Measurements from ENCODE around the gene PTX4. TPM values are rescaled to one million over a fixed set of nuclear protein-coding genes. Genes with fewer than 3 reads are reported as not detected.

Gene PTX4
- total RNA-seq, 4 donors from 2014 or later = not detected

GRCh38 chr16:1455190-1456171, 33.3 kb downstream of the PTX4 start:
- peaks cover 23 to 95% (median 47%) of the 10 kb centered on the region in 3 donors for H3K36me3 ChIP-seq
- H3K27me3 ChIP-seq = no peaks in the 10 kb centered on the region
- no peak overlapping the region for H3K27ac ChIP-seq
- no peaks in the 10 kb centered on the region for H3K4me1 ChIP-seq
- 94% methylated on average over 7 to 24 of the region's 41 CpGs for WGBS, 2 donors
- H3K4me3 ChIP-seq = no peak overlapping the region
- no peak for TF ChIP-seq CTCF (IDR thresholded peaks at IDR 0.05)
- no peak for TF ChIP-seq POLR2A (IDR thresholded peaks at IDR 0.05)
- DNase-seq = no peak
- intact Hi-C loops (cut with DNase I) = no loop called here
- no peaks in the 10 kb centered on the region for H3K9me3 ChIP-seq

DNA sequence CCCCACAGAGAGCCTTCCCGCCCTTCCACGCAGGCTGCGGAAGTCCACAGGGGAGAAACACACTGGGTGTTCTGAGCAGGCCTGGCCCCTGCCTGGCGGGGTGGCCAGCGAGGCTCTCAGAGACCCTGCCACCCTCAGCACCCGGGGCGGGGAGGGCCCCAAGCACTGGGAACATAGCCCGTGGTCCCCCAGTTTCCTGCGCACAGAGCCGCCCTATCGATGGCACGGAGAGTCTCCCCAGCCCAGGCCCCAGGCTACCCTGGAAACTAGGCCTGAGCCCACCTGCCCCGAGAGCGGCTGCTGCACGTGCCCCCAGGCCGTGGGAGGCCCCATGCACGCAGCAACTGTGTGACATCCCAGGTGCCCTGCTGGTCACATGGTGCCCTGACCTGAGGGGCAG, 34.2 kb downstream of the PTX4 start:
- intact Hi-C loops (cut with DNase I) = no loop called here
- no peaks in the 10 kb centered on the region for H3K4me1 ChIP-seq
- H3K4me3 ChIP-seq = no peak overlapping the region
- H3K9me3 ChIP-seq = no peaks in the 10 kb centered on the region
- H3K36me3 ChIP-seq = peaks cover 19 to 96% (median 49%) of the 10 kb centered on the region in 3 donors
- H3K27me3 ChIP-seq = no peaks in the 10 kb centered on the region
- TF ChIP-seq CTCF (IDR thresholded peaks at IDR 0.05) = no peak
- TF ChIP-seq POLR2A (IDR thresholded peaks at IDR 0.05) = no peak
- no peak overlapping the region for H3K27ac ChIP-seq
- DNase-seq = no peak
- 95% methylated on average over 4 of the region's 17 CpGs; no CpG with 5 or more reads in 1 of the 2 donors for WGBS, 2 donors

DNA sequence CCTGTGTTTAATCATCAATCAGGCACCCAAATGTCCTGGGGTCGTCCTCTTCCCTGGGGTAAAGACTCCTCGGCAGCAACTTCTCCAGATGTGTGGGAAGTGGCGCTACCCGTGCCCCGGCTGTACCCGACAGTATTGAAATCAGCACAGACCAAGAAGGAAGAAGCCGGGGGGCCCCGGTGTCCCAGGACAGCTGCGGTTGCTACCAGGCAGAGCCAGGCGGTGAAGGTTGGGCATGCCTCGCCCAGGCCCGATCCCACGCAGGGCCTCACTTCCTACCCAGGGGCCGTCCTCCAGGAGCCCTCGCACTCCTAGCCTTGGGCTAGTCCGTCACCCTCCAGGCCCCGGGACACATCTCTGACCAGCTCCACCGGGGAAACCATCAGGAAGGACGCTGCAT, 35.4 kb downstream of the PTX4 start:
- peaks cover 19 to 99% (median 49%) of the 10 kb centered on the region in 3 donors for H3K36me3 ChIP-seq
- TF ChIP-seq CTCF (IDR thresholded peaks at IDR 0.05) = no peak
- TF ChIP-seq POLR2A (IDR thresholded peaks at IDR 0.05) = no peak

DNA sequence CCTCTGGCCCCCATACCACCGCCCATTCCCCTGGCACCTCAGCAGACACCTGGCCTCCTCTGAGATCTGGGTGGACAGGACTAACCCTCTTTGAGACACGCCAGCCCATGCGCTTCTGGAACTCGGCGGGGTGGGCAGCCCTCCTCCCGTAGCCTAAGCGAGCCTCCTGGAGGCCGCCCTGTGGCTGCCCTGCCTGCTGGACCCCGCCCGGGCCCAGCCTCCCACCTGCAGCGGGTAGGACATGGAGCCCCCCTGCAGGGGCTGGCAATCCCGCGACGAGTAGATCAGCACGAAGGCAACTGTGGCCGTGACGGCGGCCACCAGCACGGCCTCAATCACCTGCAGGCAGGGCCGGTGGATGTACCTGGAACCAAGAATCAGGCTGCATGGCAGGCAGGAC, 36.2 kb downstream of the PTX4 start:
- WGBS, 2 donors = 97% methylated on average over 7 of the region's 20 CpGs; no CpG with 5 or more reads in 1 of the 2 donors

More for the DNA sequence above, 35.4 kb downstream of the PTX4 start:
- no peaks in the 10 kb centered on the region for H3K9me3 ChIP-seq
- WGBS, 2 donors = 94 to 96% methylated on average over 5 of the region's 19 CpGs
- intact Hi-C loops (cut with DNase I) = no loop called here
- DNase-seq = no peak
- no peaks in the 10 kb centered on the region for H3K27me3 ChIP-seq
- no peaks in the 10 kb centered on the region for H3K4me1 ChIP-seq
- no peak overlapping the region for H3K27ac ChIP-seq
- H3K4me3 ChIP-seq = no peak overlapping the region

More for the DNA sequence above, 36.2 kb downstream of the PTX4 start:
- H3K27ac ChIP-seq = no peak overlapping the region
- intact Hi-C loops (cut with DNase I) = no loop called here
- DNase-seq = no peak
- H3K9me3 ChIP-seq = no peaks in the 10 kb centered on the region
- TF ChIP-seq CTCF (IDR thresholded peaks at IDR 0.05) (no peak), POLR2A (IDR thresholded peaks at IDR 0.05) (no peak)
- H3K4me1 ChIP-seq = no peaks in the 10 kb centered on the region
- H3K4me3 ChIP-seq = no peak overlapping the region
- H3K27me3 ChIP-seq = no peaks in the 10 kb centered on the region
- H3K36me3 ChIP-seq = peaks cover 19 to 99% (median 49%) of the 10 kb centered on the region in 3 donors

Data from esophagus squamous epithelium (tissue), 5 donors.